H9 (cell line): ENCODE data around the gene CEP250. TPM values are rescaled to one million over a fixed set of nuclear protein-coding genes. Genes with fewer than 3 reads are reported as not detected.

Experiments
- DNase-seq: peaks from one replicate; pipeline ENCODE4 v3.0.0-alpha.2; 2017
- H2AFZ ChIP-seq: one replicate; pipeline ENCODE4 v1.6.1; 2013; ENCODE audit warnings: mild to moderate bottlenecking, low read length, control low read depth, moderate library complexity
- H2AK5ac ChIP-seq: 2 replicates; pipeline ENCODE4 v1.6.1; 2013; ENCODE audit warnings: low read length, control low read depth, mixed read lengths; ENCODE audit not compliant: insufficient read length
- H2BK120ac ChIP-seq: one replicate; pipeline ENCODE4 v1.6.1; 2013; ENCODE audit warnings: low read depth, mild to moderate bottlenecking, low read length, control low read depth, inconsistent platforms; ENCODE audit not compliant: poor library complexity, severe bottlenecking
- H2BK12ac ChIP-seq: 2 replicates; pipeline ENCODE4 v1.6.1; 2013; ENCODE audit warnings: low read length, control low read depth, mixed read lengths, low read depth; ENCODE audit not compliant: insufficient read length
- H2BK15ac ChIP-seq: 2 replicates; pipeline ENCODE4 v1.6.1; 2013; ENCODE audit warnings: low read depth, low read length, control low read depth
- H2BK20ac ChIP-seq: one replicate; pipeline ENCODE4 v1.6.1; 2013; ENCODE audit warnings: low read depth, mild to moderate bottlenecking, low read length, control low read depth, inconsistent platforms; ENCODE audit not compliant: poor library complexity, severe bottlenecking
- H2BK5ac ChIP-seq: 2 replicates; pipeline ENCODE4 v1.6.1; 2013; ENCODE audit warnings: low read length, control low read depth, mixed read lengths; ENCODE audit not compliant: insufficient read length
- H3K14ac ChIP-seq: 2 replicates; pipeline ENCODE4 v1.6.1; 2013; ENCODE audit warnings: low read length, control low read depth; ENCODE audit not compliant: insufficient read depth
- H3K18ac ChIP-seq: 2 replicates; pipeline ENCODE4 v1.6.1; 2013; ENCODE audit warnings: low read depth, mild to moderate bottlenecking, mixed read lengths, low read length, control low read depth; ENCODE audit not compliant: insufficient read length
- H3K23ac ChIP-seq: 2 replicates; pipeline ENCODE4 v1.6.1; 2013; ENCODE audit warnings: low read length, control low read depth, mixed read lengths, low read depth; ENCODE audit not compliant: insufficient read length
- H3K23me2 ChIP-seq: 2 replicates; pipeline ENCODE4 v1.6.1; 2013; ENCODE audit warnings: low read depth, mild to moderate bottlenecking, mixed read lengths, low read length, control low read depth; ENCODE audit not compliant: insufficient read length, poor library complexity, severe bottlenecking
- H3K27ac ChIP-seq: 2 replicates; pipeline ENCODE4 v1.5.1; 2013; ENCODE audit warnings: low read length, control low read depth, mixed read lengths, low read depth; ENCODE audit not compliant: insufficient read length
- H3K27me3 ChIP-seq: 2 replicates; pipeline ENCODE4 v1.6.1; 2013; ENCODE audit warnings: low read length, control low read depth, inconsistent platforms; ENCODE audit not compliant: insufficient read depth
- H3K4ac ChIP-seq: 2 replicates; pipeline ENCODE4 v1.6.1; 2013; ENCODE audit warnings: low read depth, mild to moderate bottlenecking, control low read depth, inconsistent platforms, low read length, moderate library complexity
- H3K4me1 ChIP-seq: 2 replicates; pipeline ENCODE4 v1.6.1; 2013; ENCODE audit warnings: low read length, control low read depth, inconsistent platforms; ENCODE audit not compliant: insufficient read depth
- H3K4me2 ChIP-seq: 2 replicates; pipeline ENCODE4 v1.6.1; 2013; ENCODE audit warnings: low read length, control low read depth, mixed read lengths; ENCODE audit not compliant: insufficient read length, insufficient read depth
- H3K56ac ChIP-seq: 2 replicates; pipeline ENCODE4 v1.6.1; 2013; ENCODE audit warnings: low read depth, mild to moderate bottlenecking, mixed read lengths, low read length, control low read depth; ENCODE audit not compliant: insufficient read length
- H3K79me1 ChIP-seq: 2 replicates; pipeline ENCODE4 v1.6.1; 2013; ENCODE audit warnings: low read depth, mild to moderate bottlenecking, moderate library complexity, low read length, control low read depth, inconsistent platforms; ENCODE audit not compliant: insufficient read depth, poor library complexity, severe bottlenecking
- H3K79me2 ChIP-seq: 2 replicates; pipeline ENCODE4 v1.6.1; 2013; ENCODE audit warnings: low read length, control low read depth, inconsistent platforms; ENCODE audit not compliant: insufficient read depth
- H3K9ac ChIP-seq: 2 replicates; pipeline ENCODE4 v1.6.1; 2013; ENCODE audit warnings: low read length, control low read depth, mixed read lengths; ENCODE audit not compliant: insufficient read length; ENCODE audit errors: extremely low read depth
- H3K9me3 ChIP-seq: one replicate; pipeline ENCODE4 v1.6.1; 2013; ENCODE audit warnings: low read depth, low read length, inconsistent platforms; ENCODE audit not compliant: control insufficient read depth
- H3T11ph ChIP-seq: one replicate; pipeline ENCODE4 v1.6.1; 2013; ENCODE audit warnings: mild to moderate bottlenecking, low read length, control low read depth, inconsistent platforms
- H4K20me1 ChIP-seq: one replicate; pipeline ENCODE4 v1.6.1; 2013; ENCODE audit not compliant: control insufficient read depth, insufficient read length, insufficient read depth
- H4K5ac ChIP-seq: 2 replicates; pipeline ENCODE4 v1.6.1; 2013; ENCODE audit warnings: low read depth, mild to moderate bottlenecking, mixed read lengths, low read length, control low read depth; ENCODE audit not compliant: insufficient read length
- H4K8ac ChIP-seq: replicated peaks from 2 replicates; pipeline ENCODE4 v1.6.1; 2013; ENCODE audit warnings: low read length, control low read depth, mixed read lengths, low read depth; ENCODE audit not compliant: insufficient read length
- H4K91ac ChIP-seq: 2 replicates; pipeline ENCODE4 v1.6.1; 2013; ENCODE audit warnings: low read depth, mild to moderate bottlenecking, moderate library complexity, mixed read lengths, low read length, control low read depth; ENCODE audit not compliant: insufficient read length
- H3K27ac Mint-ChIP-seq, 3 experiments: 2 replicates in 2 of 3; 3 replicates in 1 of 3; pipeline ENCODE4 v1.8.0; 2020 to 2021; ENCODE audit warnings: mixed read lengths in 3 of 3, mild to moderate bottlenecking in 1 of 3, moderate library complexity in 1 of 3
- H3K27me3 Mint-ChIP-seq: 2 replicates; pipeline ENCODE4 v1.8.0; 2021; ENCODE audit warnings: low read depth, mild to moderate bottlenecking, moderate library complexity, mixed read lengths
- H3K36me3 Mint-ChIP-seq, 3 experiments: 2 replicates in 2 of 3; 3 replicates in 1 of 3; pipeline ENCODE4 v1.8.0; 2020 to 2021; ENCODE audit warnings: low read depth in 3 of 3, mixed read lengths in 3 of 3; ENCODE audit not compliant: insufficient read depth in 1 of 3
- H3K4me1 Mint-ChIP-seq, 2 experiments: 2 replicates each; pipeline ENCODE4 v1.8.0; 2020; ENCODE audit warnings: mixed read lengths in 2 of 2
- H3K4me3 Mint-ChIP-seq, 2 experiments: 2 replicates in 1 of 2; 3 replicates in 1 of 2; pipeline ENCODE4 v1.8.0; 2020 to 2021; ENCODE audit warnings: mild to moderate bottlenecking in 2 of 2, mixed read lengths in 2 of 2, moderate library complexity in 1 of 2
- H3K9me3 Mint-ChIP-seq, 2 experiments: 2 replicates in 1 of 2; 3 replicates in 1 of 2; pipeline ENCODE4 v1.8.0; 2020; ENCODE audit warnings: mild to moderate bottlenecking in 2 of 2, mixed read lengths in 2 of 2, moderate library complexity in 1 of 2
- WGBS: extraction: QIAGEN DNeasy Blood & Tissue Kit; methylation state at CpG from one replicate; pipeline ENCODE4 v1.1.7; 2013; ENCODE audit warnings: missing lambda C conversion rate, low lambda C conversion rate, mixed read lengths; ENCODE audit not compliant: insufficient read length; ENCODE audit errors: extremely low coverage; 5-methylcytosine and 5-hydroxymethylcytosine counted together
- total RNA-seq: library from RNA; stranded (reverse); gene quantifications from 2 replicates; pipeline ENCODE4 v1.2.1, GENCODE V29; 2021
- TF ChIP-seq, protein P1 (sequence below): fragments of 200-600 bp; sonication (generic); conservative IDR thresholded peaks from 3 replicates; pipeline ENCODE4 v1.8.0; 2021; ENCODE audit warnings: antibody characterized with exemption, mild to moderate bottlenecking

Gene CEP250
- total RNA-seq, 1 experiment from 2014 or later = 29.8 TPM

DNA sequence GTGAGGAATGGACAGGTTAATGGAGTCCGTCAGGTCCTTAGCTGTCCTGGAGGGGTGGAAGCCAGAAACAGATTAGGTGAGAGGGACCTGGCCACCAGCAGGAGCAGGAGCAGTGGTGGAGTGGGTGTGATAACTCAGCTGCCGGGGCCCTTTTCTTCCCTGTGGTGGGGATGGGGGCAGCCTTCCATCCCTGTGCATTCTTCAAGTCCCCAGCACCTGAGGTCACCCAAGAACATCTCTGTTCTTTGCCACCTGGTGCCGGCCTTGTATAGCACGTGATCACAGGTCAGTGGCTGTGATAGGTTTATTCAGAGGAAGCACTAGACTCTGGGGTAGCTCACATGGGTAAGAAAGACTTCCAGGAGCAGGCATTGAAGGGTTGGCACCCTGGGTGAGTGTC lies 103.1 kb downstream of the CEP250 start:
- TF ChIP-seq, protein P1, sequence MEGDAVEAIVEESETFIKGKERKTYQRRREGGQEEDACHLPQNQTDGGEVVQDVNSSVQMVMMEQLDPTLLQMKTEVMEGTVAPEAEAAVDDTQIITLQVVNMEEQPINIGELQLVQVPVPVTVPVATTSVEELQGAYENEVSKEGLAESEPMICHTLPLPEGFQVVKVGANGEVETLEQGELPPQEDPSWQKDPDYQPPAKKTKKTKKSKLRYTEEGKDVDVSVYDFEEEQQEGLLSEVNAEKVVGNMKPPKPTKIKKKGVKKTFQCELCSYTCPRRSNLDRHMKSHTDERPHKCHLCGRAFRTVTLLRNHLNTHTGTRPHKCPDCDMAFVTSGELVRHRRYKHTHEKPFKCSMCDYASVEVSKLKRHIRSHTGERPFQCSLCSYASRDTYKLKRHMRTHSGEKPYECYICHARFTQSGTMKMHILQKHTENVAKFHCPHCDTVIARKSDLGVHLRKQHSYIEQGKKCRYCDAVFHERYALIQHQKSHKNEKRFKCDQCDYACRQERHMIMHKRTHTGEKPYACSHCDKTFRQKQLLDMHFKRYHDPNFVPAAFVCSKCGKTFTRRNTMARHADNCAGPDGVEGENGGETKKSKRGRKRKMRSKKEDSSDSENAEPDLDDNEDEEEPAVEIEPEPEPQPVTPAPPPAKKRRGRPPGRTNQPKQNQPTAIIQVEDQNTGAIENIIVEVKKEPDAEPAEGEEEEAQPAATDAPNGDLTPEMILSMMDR = no peak
- no peak overlapping the region for H2AK5ac ChIP-seq
- H3K14ac ChIP-seq = no peak overlapping the region
- no CpG with 5 or more reads among the region's 4 CpGs for WGBS
- no peaks in the 10 kb centered on the region for H3K79me2 ChIP-seq
- H2BK15ac ChIP-seq = no peak overlapping the region
- H3K4me1 ChIP-seq = no peaks in the 10 kb centered on the region
- Mint-ChIP-seq H3K36me3 (peaks cover 18 to 41% (median 31%) of the 10 kb centered on the region in 3 experiments), H3K27ac (peak overlapping the region in 1 of 3 experiments; percentile 94; a peak in 2 of 7 replicates), H3K4me1 (peaks cover 7 to 13% of the 10 kb centered on the region in 2 experiments), H3K4me3 (no peak overlapping the region), H3K9me3 (no peaks in the 10 kb centered on the region), H3K27me3 (no peaks in the 10 kb centered on the region)
- no peak overlapping the region for H2AFZ ChIP-seq
- no peak overlapping the region for H3K56ac ChIP-seq
- H2BK12ac ChIP-seq = no peak overlapping the region
- H3K9me3 ChIP-seq = no peaks in the 10 kb centered on the region
- no peak overlapping the region for H3K27ac ChIP-seq
- no peaks in the 10 kb centered on the region for H3K27me3 ChIP-seq
- H4K8ac ChIP-seq = no peak overlapping the region
- H4K91ac ChIP-seq = no peak overlapping the region
- no peak overlapping the region for H3T11ph ChIP-seq
- no peaks in the 10 kb centered on the region for H4K20me1 ChIP-seq
- no peak overlapping the region for H3K4me2 ChIP-seq
- H2BK120ac ChIP-seq = no peak overlapping the region
- no peaks in the 10 kb centered on the region for H3K23me2 ChIP-seq
- H3K79me1 ChIP-seq = no peaks in the 10 kb centered on the region
- no peak overlapping the region for H4K5ac ChIP-seq
- H3K18ac ChIP-seq = no peak overlapping the region
- no peak for DNase-seq
- H3K4ac ChIP-seq = no peak overlapping the region
- H3K9ac ChIP-seq = no peak overlapping the region
- H2BK20ac ChIP-seq = no peak overlapping the region
- no peak overlapping the region for H2BK5ac ChIP-seq
- H3K23ac ChIP-seq = no peak overlapping the region
